ENCODE data around the gene FERMT1. TPM values are rescaled to one million over a fixed set of nuclear protein-coding genes. Genes with fewer than 3 reads are reported as not detected.

The FERMT1 gene
- total and polyA plus RNA-seq, 2 experiments from 2014 or later = 16.2 to 18.3 TPM

- no peak for TF ChIP-seq ZNF462 (CRISPR knock-in tag; IDR thresholded peaks at IDR 0.05)
- TF ChIP-seq CREB1 (CRISPR knock-in tag; IDR thresholded peaks at IDR 0.05; ENCODE audit: low read depth) = no peak
- no peak for TF ChIP-seq ETS1 (IDR thresholded peaks at IDR 0.05)
- TF ChIP-seq POLR2AphosphoS5 (IDR thresholded peaks at IDR 0.05; ENCODE audit: low read depth) = no peak
- TF ChIP-seq EZH2phosphoT487 (IDR thresholded peaks at IDR 0.05; ENCODE audit: unreplicated experiment) = no peak
- TF ChIP-seq STAT1 (IDR thresholded peaks at IDR 0.05; ENCODE audit: unreplicated experiment) = no peak
Measured at GRCh38 chr20:6044115-6044514, 78.7 kb downstream of the FERMT1 start (continued).

GRCh38 chr20:6041808-6042265 lies 81.0 kb downstream of the FERMT1 start:
- H3K36me3 ChIP-seq (ENCODE audit: insufficient read depth) = peaks cover 6% of the 10 kb centered on the region
- no peak overlapping the region for H3K4me2 ChIP-seq
- Mint-ChIP-seq H3K9me3 (no peaks in the 10 kb centered on the region), H3K27me3 (ENCODE audit: insufficient read depth, low read depth, poor library complexity) (peaks cover 15% of the 10 kb centered on the region), H3K4me1 (peaks cover 5% of the 10 kb centered on the region; the same call in 1 of the 3 replicates), H3K27ac (no peak overlapping the region), H3K4me3 (no peak overlapping the region), H3K36me3 (ENCODE audit: low read depth) (peaks cover 26% of the 10 kb centered on the region)
- no peaks in the 10 kb centered on the region for H3F3A ChIP-seq (replicated peaks; ENCODE audit: low read depth)
- DNase-seq (ENCODE audit: low spot score) = no peak
- no peak overlapping the region for H3K27ac ChIP-seq (ENCODE audit: low read depth)
- peaks cover 5% of the 10 kb centered on the region for H3K9me2 ChIP-seq (ENCODE audit: insufficient read depth)
- no peak for ATAC-seq
- no peak overlapping the region for H3K4me3 ChIP-seq
- H2AFZ ChIP-seq = no peak overlapping the region
- no peaks in the 10 kb centered on the region for H3K27me3 ChIP-seq (ENCODE audit: insufficient read depth)
- H4K20me1 ChIP-seq (replicated peaks; ENCODE audit: insufficient read depth) = peaks cover 15% of the 10 kb centered on the region; the same call in 1 of the 2 replicates
- no peaks in the 10 kb centered on the region for H3K79me2 ChIP-seq (replicated peaks; ENCODE audit: insufficient read depth)
- peaks cover 7% of the 10 kb centered on the region for H3K4me1 ChIP-seq (ENCODE audit: insufficient read depth)
- no peak for TF ChIP-seq ZNF462 (CRISPR knock-in tag; IDR thresholded peaks at IDR 0.05)
- no peak for TF ChIP-seq JUNB (IDR thresholded peaks at IDR 0.05; ENCODE audit: unreplicated experiment)
- no peak for TF ChIP-seq CREB1 (CRISPR knock-in tag; IDR thresholded peaks at IDR 0.05; ENCODE audit: low read depth)
- TF ChIP-seq ZNF331 (CRISPR knock-in tag; IDR thresholded peaks at IDR 0.05; ENCODE audit: low read depth) = no peak
- TF ChIP-seq EZH2 (IDR thresholded peaks at IDR 0.05; ENCODE audit: low read depth, unreplicated experiment) = no peak
- TF ChIP-seq EZH2phosphoT487 (IDR thresholded peaks at IDR 0.05; ENCODE audit: unreplicated experiment) = no peak

All from GM23338 (cell line).